ENCODE data around the gene TAOK2. TPM values are rescaled to one million over a fixed set of nuclear protein-coding genes. Genes with fewer than 3 reads are reported as not detected.

TAOK2 gene
- total and polyA plus RNA-seq, 2 of the 13 experiments (the other 11 are each of a cell fraction or from before 2014, with no cell fraction given), result 17.4 to 43.2 TPM

GRCh38 chr16:30016555-30017276 lies 43.0 kb downstream of the TAOK2 start (continued):
- TF ChIP-seq RERE (CRISPR knock-in tag; IDR thresholded peaks at IDR 0.05; ENCODE audit: low read depth), result no peak; the same call in 1 of the 2 replicates
- no peak for TF ChIP-seq NFKBIZ (CRISPR knock-in tag; IDR thresholded peaks at IDR 0.05)
- TF ChIP-seq ZNF788 (CRISPR knock-in tag; IDR thresholded peaks at IDR 0.05; ENCODE audit: borderline replicate concordance), result no peak
- peak; percentile 61; the same call in 1 of the 2 replicates for TF ChIP-seq RXRB (CRISPR knock-in tag; IDR thresholded peaks at IDR 0.05; ENCODE audit: borderline replicate concordance)
- TF ChIP-seq ZNF891 (CRISPR knock-in tag; IDR thresholded peaks at IDR 0.05), result no peak
- TF ChIP-seq ATF2 (CRISPR knock-in tag; IDR thresholded peaks at IDR 0.05), result no peak
- no peak for TF ChIP-seq ZNF20 (CRISPR knock-in tag; IDR thresholded peaks at IDR 0.05)
- TF ChIP-seq ZNF883 (CRISPR knock-in tag; IDR thresholded peaks at IDR 0.05; ENCODE audit: not compliant biosample characterization), result no peak
- no peak for TF ChIP-seq CREM (IDR thresholded peaks at IDR 0.05)
- no peak for TF ChIP-seq CREM (CRISPR knock-in tag; IDR thresholded peaks at IDR 0.05)
- TF ChIP-seq ZNF460 (CRISPR knock-in tag; IDR thresholded peaks at IDR 0.05; ENCODE audit: borderline replicate concordance), result peak; percentile 75
- no peak; the same call in 1 of the 2 replicates for TF ChIP-seq HMG20A (CRISPR knock-in tag; IDR thresholded peaks at IDR 0.05; ENCODE audit: borderline replicate concordance)
- TF ChIP-seq KDM2A (CRISPR knock-in tag; IDR thresholded peaks at IDR 0.05; ENCODE audit: borderline replicate concordance, low read depth), result 0 out of 2 replicates have a peak, but pooled peaks have one; percentile 34
- no peak for TF ChIP-seq ATF7-NPFF (CRISPR knock-in tag; IDR thresholded peaks at IDR 0.05; ENCODE audit: low read depth)
- TF ChIP-seq ZNF232 (CRISPR knock-in tag; IDR thresholded peaks at IDR 0.05; ENCODE audit: borderline replicate concordance), result no peak
- TF ChIP-seq ZNF740 (CRISPR knock-in tag; IDR thresholded peaks at IDR 0.05), result no peak
- peak; percentile 49; the same call in 1 of the 2 replicates for TF ChIP-seq SAP130 (CRISPR knock-in tag; IDR thresholded peaks at IDR 0.05; ENCODE audit: low read depth)
- TF ChIP-seq SSRP1 (CRISPR knock-in tag; IDR thresholded peaks at IDR 0.05), result no peak
- TF ChIP-seq ESRRA (CRISPR knock-in tag; IDR thresholded peaks at IDR 0.05; ENCODE audit: low read depth), result 0 out of 2 replicates have a peak, but pooled peaks have one; percentile 3
- TF ChIP-seq, protein P1, sequence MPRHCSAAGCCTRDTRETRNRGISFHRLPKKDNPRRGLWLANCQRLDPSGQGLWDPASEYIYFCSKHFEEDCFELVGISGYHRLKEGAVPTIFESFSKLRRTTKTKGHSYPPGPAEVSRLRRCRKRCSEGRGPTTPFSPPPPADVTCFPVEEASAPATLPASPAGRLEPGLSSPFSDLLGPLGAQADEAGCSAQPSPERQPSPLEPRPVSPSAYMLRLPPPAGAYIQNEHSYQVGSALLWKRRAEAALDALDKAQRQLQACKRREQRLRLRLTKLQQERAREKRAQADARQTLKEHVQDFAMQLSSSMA (CRISPR knock-in tag; IDR thresholded peaks at IDR 0.05), result no peak
- peak; percentile 82 for TF ChIP-seq ONECUT2 (CRISPR knock-in tag; IDR thresholded peaks at IDR 0.05)

All from HepG2 (cell line).